AG20443 (cell line): Measurements from ENCODE around the gene KIRREL3.

Source experiments
- DNase-seq: peaks from one replicate; pipeline ENCODE4 v3.0.0; 2012; ENCODE audit warnings: low spot score, mixed read lengths

Gene KIRREL3

GRCh38 chr11:126506789-126507188 is 493.8 kb downstream of the KIRREL3 start:
- DNase-seq, result no peak

DNA sequence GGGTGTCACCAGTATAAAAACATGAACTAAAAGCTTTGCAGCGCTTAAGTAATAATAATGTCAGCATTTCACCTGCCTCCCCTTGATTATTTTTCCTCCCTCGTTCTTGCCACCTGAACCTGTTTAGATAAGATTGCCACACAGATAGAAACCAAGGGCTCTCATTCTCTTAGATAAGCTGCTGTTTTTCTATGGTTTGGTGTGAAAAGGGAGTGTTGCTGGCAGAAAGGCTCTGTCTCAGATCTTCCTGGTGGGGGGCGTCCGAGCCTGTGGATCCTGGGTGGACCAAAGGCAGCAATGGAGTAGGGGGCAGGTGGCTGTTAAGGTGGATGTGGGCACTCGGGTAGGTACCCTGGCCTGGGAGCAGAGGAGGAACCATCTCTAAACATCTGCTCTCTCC is 497.6 kb downstream of the KIRREL3 start:
- no peak for DNase-seq

DNA sequence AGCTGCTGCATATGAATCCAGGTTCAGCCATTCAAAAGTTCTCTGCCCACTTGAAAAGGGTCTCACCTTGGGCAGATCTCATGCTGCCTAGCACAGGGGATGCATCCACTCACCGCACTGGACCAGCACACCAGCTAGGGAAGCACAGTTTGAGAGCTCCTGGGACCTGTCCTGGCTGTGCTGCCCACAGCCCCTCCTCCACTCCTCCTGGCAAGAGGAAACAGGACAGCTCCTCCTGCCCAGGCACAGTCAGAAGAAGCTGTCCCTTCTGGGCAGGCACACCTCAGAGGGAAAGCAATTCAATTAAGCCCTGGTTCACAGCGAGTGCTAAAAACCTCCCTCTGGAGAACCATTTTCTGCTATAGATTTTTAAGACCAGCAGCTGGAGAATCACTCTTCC is 498.4 kb downstream of the KIRREL3 start:
- no peak for DNase-seq

- DNase-seq, result no peak
These were observed 498.9 kb downstream of the KIRREL3 start for GRCh38 chr11:126501641-126502040.

- DNase-seq, result no peak
These were observed 499.6 kb downstream of the KIRREL3 start for GRCh38 chr11:126500981-126501380.

- no peak for DNase-seq
These were observed 501.3 kb downstream of the KIRREL3 start for GRCh38 chr11:126499131-126499752.

- DNase-seq, result no peak
These were observed 502.3 kb downstream of the KIRREL3 start for GRCh38 chr11:126498281-126498680.

GRCh38 chr11:126497581-126498122 is 502.9 kb downstream of the KIRREL3 start:
- no peak for DNase-seq

DNA sequence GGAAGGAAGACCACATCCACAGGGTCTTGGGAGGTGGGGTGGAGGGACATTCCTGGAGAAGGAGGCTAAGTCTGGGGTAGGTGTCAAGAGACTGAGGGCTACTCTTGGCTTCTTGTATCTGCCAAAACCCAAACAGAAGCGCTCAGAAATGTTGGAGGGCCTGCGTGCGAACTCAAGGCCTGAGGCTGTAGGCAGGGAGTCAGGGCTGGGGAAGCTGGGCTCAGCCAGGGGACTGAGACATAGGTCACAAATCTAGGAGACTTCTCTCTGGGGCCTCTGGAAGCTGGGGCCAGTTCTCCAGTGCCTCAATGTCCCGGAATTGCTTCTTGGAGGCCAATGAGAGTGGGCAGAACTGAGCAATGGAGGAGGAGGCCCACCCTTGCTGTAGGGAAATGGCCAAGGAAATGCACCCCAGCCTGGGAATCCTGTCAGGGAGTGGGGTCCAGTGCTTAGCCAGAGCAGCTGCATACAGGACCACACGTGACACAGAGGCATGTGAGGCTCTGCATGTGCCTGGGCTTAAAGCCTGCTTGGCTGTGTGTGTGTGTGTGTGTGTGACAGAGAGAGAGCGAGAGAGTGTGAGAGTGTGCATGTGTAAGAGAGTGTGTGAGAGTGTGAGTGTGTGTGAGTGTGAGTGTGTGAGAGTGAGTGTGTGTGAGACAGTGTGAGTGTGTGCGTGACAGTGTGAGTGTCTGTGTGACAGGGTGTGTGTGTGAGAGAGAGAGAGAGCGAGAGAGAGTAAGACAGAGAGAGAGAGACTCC is 503.8 kb downstream of the KIRREL3 start:
- DNase-seq, result no peak

GRCh38 chr11:126495281-126496220 is 505.0 kb downstream of the KIRREL3 start:
- DNase-seq, result no peak

- DNase-seq, result no peak
These were observed 505.7 kb downstream of the KIRREL3 start for GRCh38 chr11:126494831-126495230.

DNA sequence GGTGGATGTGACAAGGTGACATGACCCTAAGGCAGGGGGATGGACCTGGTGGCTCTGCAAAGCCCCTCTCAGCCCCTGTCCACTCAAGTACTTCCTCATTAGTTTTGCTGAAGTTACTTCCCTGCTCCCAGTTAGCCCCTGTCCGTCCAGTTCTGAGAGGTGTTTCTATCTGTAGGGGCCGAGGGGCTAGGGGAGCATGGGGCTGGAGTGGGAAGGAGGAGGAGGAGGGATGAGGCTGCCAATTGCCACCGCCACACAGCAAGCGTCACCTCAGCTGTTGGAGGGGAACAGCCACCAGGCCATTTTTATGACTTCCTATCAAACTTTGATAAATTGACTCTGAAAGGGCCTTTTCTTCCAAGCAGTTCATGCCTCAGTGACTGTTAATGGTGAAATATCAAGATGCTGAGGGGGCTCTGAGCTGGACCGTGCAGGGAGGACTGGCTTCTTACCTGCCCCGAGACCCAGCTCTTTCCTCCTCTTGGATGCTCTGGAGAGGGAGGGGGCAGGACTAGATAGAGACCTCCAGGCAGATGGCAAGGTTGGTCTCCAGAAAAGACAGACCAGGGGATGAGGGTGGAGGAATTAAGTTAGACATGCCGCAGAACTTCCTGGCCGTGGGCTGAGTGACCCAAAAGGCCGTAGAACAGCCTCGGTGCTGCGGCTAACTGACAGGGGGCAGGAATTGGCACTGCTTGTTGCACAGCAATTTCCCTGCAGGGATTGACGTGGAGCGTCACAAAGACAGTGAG is 508.1 kb downstream of the KIRREL3 start:
- no peak for DNase-seq

DNA sequence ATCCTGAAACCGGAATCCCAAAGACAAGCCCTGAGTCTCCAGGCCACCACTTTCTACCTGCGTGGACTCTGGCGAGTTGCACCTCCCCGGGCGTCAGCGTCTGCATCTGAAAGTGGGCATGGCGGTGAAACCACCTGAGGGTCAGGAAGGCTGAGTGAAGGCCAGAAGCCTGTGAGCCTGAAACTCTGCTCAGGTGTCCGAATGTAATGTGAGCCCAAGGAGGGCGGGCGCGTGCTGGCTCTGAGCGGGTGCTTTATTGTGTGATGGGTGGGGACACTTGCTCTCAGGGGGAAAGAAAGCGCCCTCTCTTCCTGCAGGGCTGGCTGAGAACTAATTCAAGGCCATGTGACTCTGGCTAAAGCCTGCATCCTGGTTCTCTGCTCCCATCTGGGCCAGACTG is 509.5 kb downstream of the KIRREL3 start:
- DNase-seq, result no peak

DNA sequence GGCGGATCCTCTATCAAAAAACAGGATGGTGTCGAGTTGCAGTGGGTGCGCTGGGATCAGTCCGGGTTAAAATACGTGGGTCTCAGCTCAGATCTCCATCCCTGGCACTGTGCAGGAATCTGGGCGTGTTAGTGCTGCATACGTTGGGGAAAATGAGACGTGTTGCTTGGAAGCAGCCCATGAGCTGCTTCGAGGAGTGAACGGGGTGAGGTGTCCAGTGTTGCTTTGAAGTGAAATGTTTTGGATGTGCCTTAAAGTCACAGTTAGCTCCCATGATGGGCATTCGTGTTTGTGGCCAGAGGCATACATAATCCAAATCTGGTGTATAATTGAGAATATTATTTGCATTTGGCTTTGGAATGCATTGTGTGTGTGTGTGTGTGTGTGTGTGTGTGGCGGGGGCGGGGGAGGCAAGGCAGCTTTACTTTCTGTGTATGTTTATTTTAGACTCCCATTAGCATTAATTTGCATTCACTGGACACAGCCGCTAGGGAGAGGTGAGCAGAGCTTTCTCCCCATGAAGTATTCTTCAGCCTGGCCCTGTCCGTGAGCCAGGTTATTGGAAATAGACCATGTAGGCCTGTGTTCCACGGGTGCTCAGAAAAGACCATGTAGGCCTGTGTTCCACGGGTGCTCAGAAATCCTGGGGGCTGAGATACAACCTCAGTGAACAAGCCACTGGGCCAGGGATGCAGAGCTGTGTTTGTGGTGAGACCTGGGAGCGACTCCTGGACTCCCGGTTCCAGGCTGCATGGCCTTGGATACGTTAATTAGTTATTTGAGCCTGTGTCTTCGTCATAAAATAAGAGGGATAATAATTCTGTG is 510.5 kb downstream of the KIRREL3 start:
- DNase-seq, result no peak

GRCh38 chr11:126488591-126489370 is 511.8 kb downstream of the KIRREL3 start:
- DNase-seq, result no peak

DNA sequence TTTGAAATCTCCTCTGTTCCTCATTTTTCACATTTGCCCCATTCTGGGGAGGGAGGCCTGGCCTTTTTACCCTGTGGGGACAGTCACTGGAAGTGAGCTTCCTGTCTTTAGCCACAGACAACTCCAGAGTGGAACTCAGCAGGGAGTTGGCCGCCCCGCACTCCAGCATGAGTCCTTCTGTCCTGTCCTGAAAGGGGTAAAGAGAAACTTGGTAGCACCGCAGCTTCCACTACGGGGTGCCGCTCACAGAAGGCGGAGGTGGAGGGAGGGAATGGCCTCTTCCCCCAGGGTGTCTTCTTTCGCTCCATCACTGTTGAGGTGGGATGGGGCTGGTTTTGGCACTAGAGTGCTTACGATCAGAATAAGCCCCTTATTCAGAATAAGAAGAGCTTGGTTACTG is 512.9 kb downstream of the KIRREL3 start:
- DNase-seq, result no peak

GRCh38 chr11:126485986-126486635 is 514.5 kb downstream of the KIRREL3 start:
- DNase-seq, result no peak

- peak; percentile 63 for DNase-seq
These were observed 515.4 kb downstream of the KIRREL3 start for GRCh38 chr11:126485021-126485792.

- DNase-seq, result no peak
These were observed 516.3 kb downstream of the KIRREL3 start for GRCh38 chr11:126484266-126484665.
